ENCODE data around the gene RNPEPL1.

The RNPEPL1 gene

DNA sequence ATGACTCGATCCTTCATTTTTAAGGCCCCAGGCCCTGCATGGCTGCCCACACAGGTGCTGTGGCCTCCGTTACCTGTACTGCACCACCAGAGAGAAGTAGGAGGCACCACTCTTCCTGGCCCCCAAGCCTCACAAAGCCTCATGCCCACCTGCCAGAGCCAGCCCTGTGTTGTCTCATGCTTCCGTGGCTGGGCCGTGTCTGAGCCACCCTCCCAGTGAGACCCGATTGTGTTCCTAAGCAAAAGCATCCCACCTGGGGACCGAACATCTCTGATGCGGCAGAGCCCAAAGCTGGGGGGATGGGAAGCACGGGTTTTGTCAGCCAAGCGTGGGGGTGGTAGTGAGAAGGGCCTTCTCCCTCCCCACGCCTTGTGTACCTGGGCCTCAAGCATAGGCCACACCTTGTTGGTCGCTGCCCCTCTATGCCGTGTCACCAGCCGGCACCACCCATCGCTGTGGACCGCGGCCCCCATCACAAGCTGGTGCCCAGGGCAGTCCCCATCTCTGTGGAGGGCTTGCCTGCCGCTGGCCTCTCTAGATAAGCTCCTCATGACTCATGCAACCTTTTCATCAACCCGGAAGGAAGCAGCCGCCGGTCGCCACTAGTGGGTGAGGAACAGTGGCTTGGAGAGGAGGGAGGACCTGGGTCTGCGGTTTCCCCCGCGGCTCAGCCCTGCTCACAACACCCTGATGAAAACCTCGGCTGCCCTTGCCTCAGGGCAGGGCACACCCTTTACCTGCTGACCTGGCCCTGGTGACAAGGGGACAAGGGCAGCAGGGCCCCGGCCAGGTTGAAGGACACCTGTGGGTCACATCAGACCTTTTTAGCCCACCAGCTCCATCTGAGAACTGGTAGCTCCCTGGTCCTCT, 2.7 kb upstream of the RNPEPL1 start:
- DNase-seq (ENCODE audit: low read depth): peak; percentile 83

DNA sequence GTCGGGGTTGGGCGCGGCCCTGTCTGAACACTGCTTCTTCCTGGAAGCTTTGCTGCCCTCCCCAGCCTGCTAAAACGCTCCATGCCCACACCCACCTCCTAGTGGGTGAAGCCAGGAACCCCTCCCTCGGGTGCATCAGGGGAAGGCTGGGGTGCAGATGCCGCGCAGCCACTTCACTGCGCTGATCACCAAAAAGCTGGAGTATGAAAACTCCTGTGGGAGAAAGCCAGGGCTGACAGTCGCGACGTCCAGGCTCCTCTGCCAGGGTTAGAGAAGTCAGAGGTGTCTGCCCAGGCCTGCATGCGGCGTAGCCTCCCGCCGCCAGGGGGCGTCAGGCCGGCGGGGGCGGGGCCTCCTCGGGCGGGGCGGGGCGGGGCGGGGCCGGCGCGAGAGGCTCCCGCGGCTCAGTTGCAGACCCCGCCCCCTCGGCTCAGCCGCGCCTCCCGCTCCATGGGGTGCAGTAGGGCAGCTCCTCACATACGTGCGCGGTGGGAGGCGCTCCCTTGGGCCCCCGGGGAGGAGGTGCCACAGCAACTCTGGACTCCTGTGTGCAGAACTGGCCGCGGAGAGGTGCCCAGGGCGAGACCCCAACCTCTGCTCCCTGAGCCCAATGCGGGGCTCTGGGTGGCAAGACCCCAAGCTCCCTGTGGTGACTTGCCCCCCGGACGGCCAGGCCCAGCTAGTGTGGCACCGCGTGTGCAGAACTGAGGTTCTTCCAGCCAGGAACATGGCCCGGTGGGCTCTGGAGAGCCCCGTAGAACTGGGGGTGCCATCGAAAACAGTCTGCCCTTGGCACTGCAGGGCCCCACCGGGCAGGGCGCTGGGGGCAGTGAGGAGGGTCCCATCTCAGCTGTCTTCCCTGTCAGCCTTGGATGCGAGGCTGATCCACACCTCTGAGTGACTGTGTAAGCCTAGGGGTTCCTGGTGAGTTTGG, 1.8 kb upstream of the RNPEPL1 start:
- peak; percentile 97 for DNase-seq (ENCODE audit: low read depth)

DNA sequence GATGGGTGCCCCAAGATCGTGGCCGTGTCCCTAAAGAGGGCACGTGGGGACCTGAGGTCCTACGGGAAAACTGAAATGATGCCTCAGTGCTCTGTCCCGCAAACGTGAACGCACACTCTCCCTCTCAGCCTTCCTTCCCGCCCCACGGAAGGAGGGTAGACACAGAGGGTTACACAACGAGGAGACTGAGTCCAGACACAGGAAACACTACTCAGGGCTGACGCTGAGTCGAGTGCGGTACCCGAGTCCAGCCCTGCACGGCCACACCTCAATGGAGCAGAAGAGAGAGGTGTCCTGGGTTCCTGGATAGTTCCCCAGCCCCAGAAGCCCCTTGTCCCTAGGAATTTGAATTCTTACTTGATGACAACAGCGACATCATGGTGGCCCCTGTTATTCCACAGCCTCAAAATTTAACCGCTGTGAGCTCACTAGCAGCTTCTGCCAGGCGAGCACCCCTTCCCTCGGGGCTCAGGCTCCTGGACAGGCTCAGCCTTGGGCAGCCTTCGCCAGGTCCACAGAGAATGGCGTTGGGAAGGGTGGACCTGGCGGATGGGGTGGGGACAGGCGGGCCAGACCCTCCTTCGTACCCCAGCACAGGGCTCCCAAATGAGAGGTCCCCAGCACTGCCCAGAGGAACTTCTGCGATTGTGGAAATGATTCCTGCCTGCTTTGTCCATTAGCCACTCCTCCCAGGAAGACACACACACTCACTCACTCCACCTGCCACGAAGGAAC, 980 bp upstream of the RNPEPL1 start:
- no peak for DNase-seq (ENCODE audit: low read depth)

DNA sequence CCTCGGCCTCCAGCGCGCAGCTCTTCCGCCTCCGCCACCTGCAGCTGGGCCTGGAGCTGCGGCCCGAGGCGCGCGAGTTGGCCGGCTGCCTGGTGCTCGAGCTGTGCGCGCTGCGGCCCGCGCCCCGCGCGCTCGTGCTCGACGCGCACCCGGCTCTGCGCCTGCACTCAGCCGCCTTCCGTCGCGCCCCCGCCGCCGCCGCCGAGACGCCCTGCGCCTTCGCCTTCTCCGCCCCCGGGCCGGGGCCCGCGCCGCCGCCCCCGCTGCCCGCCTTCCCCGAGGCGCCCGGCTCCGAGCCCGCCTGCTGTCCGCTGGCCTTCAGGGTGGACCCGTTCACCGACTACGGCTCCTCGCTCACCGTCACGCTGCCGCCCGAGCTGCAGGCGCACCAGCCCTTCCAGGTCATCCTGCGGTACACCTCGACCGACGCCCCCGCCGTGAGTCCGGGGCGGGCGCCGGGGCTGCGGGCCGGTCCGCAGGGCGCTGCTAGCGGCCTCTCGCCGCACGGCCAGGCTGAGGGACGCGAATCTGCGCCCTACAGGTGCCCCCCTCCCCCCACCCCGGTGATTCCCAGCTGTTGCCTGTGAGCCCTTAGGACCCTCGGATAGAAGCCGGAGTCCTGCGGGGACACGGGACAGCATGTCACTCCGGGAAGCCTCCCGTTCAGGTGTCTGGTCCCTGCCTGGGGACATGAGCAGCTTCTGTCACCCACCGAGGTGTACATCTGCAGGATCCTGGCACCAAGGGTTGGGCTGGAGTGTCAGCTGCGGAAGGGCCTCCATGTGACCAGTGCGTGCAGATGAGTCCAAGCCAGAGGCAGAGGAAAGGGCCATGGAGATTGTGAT, 616 bp downstream of the RNPEPL1 start:
- peak; percentile 45 for DNase-seq (ENCODE audit: low read depth)

GRCh38 chr2:240569523-240569997, 1.3 kb downstream of the RNPEPL1 start:
- DNase-seq (ENCODE audit: low read depth): no peak

GRCh38 chr2:240569998-240570530, 1.8 kb downstream of the RNPEPL1 start:
- DNase-seq (ENCODE audit: low read depth): no peak

- DNase-seq (ENCODE audit: low read depth): no peak
Observed at GRCh38 chr2:240570531-240571313, 2.4 kb downstream of the RNPEPL1 start.

DNA sequence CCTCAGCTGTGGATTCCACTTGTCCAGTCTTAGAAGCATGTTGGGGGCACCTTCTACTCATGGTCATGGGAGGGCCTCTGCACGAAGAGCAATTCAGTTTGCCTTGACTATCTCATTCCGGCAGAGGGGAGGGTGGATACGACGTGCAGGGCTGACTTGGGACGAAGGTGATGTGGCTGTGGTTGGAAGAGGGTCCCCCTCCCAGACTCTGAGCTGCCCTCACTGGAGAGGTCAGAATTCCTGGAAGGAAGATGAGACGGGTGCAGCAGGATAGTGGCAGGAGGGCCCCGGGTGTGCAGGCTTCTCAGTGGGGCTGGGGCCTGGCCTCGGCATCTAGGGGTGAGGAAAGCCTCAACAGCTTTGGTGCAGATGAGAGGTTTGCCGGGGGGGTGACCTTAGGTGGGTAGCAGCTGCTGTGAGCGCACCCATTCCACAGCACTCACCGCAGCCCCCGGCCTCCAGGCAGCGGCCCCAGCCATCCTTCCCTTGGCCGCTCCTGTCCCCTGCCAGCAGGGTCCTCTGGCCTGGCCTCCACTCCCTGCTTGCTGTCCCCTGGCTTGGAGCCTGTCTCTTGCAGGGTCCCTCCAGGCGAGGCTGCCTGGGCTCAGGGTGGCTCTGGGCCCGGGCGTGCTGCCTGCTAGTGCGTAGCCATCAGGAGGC, 3.2 kb downstream of the RNPEPL1 start:
- no peak for DNase-seq (ENCODE audit: low read depth)

DNA sequence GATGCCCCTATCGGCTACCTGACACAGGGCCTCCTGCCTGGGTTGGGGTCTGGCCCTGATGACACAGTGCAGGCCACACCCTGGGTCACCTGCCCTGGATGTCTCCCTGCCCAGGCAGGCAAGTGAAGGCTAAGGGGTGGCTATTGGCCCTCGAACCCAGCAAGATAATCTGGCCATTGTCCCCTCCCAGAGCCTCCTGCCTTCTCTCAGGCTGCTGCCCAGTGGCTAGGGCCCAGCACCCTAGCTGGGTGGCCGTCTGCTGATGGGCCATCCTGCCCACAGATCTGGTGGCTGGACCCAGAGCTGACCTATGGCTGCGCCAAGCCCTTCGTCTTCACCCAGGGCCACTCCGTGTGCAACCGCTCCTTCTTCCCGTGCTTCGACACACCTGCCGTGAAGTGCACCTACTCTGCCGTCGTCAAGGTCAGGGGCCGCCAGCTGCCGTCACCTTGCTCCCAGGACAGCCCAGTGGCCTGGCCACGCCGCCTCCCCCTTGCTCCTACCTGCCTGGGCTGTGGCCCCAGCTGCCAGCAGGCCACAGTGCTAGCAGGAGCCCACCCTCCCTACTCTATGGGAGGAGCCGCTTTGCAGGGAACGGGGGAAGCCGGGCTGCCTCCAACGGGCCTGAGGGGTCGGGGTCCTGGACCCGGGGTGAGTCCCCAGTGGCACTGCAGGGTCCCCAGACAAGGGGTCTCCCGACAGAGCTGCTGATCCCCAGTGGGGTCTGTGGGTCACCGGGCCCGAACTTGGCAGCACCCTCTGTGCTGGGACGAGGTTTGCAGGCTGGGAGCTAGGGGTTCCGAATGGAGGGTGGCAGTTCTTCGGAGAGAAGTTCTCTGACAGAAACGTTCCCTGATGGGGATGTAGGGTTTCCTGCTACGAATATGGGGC, 4.1 kb downstream of the RNPEPL1 start:
- no peak for DNase-seq (ENCODE audit: low read depth)

DNA sequence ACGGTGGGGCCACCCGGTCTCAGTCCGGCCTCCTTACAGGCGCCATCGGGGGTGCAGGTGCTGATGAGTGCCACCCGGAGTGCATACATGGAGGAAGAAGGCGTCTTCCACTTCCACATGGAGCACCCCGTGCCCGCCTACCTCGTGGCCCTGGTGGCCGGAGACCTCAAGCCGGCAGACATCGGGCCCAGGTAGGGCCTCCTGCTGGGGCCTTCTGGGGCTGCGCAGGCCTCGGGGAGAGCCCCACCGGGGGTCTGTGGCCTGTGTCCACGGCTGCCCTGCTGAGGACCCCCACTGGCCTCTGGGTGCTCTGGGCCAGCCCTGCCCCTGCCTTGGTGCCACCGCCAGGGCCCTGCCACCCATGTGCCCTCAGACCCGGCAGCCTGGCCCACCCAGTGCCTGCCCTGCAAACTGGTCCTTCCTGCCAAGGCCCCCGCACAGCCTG, 4.8 kb downstream of the RNPEPL1 start:
- DNase-seq (ENCODE audit: low read depth): no peak

DNA sequence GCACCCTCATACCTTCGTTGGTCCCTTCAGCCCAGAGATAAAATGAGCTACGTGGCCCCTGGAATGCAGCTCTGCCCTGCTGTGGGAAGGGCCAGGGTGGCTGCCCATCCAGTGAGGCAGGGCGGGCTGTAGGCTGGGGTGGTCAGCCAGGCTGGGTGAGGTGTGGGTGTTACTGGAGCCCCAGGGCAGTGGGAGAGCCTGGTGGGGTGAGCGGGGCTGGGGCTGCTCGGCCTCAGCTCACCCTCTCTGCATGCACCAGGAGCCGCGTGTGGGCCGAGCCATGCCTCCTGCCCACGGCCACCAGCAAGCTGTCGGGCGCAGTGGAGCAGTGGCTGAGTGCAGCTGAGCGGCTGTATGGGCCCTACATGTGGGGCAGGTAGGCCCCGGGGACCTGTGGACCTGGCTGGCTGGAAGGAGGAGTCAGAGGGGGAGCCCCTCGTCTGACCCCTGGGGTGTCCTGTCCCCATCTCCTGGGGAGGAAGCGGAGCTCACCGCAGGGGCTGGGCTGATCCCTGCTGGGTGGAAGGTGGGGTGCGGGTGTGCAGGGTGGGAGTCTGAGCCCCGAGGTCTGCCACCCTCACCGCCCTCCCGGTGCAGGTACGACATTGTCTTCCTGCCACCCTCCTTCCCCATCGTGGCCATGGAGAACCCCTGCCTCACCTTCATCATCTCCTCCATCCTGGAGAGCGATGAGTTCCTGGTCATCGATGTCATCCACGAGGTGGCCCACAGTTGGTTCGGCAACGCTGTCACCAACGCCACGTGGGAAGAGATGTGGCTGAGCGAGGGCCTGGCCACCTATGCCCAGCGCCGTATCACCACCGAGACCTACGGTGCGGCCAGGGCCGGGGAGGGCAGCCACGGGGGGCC, 5.5 kb downstream of the RNPEPL1 start:
- no peak for DNase-seq (ENCODE audit: low read depth)

DNA sequence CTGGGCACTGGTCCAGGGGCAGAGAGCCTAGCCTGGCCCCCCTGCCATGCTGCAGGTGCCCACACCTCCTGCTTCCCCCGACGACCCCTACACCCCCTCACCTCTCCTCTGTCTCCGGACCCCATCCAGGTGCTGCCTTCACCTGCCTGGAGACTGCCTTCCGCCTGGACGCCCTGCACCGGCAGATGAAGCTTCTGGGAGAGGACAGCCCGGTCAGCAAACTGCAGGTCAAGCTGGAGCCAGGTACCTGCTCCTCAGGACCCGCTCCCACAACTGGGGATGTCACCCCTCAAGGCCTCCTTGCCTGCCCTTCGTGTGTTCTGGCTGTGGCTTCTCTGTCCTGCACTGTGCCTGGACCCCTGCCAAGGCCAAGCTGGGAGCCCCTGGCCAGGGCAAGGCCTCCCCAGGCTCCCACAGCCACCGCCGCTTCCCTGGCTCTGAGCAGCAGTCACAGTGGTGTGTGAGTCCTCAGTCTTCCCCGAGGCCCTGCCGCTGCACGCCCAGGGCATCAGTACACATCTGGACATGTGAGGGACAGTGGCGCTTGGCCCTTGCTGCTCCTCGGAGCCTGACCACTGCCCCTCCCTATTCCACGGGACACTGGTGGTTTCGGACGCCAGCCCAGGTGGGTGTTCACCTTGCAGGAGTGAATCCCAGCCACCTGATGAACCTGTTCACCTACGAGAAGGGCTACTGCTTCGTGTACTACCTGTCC, 6.3 kb downstream of the RNPEPL1 start:
- no peak for DNase-seq (ENCODE audit: low read depth)

- DNase-seq (ENCODE audit: low read depth): no peak
Observed at GRCh38 chr2:240575101-240575965, 7.0 kb downstream of the RNPEPL1 start.

GRCh38 chr2:240576036-240576435, 7.8 kb downstream of the RNPEPL1 start:
- no peak for DNase-seq (ENCODE audit: low read depth)

DNA sequence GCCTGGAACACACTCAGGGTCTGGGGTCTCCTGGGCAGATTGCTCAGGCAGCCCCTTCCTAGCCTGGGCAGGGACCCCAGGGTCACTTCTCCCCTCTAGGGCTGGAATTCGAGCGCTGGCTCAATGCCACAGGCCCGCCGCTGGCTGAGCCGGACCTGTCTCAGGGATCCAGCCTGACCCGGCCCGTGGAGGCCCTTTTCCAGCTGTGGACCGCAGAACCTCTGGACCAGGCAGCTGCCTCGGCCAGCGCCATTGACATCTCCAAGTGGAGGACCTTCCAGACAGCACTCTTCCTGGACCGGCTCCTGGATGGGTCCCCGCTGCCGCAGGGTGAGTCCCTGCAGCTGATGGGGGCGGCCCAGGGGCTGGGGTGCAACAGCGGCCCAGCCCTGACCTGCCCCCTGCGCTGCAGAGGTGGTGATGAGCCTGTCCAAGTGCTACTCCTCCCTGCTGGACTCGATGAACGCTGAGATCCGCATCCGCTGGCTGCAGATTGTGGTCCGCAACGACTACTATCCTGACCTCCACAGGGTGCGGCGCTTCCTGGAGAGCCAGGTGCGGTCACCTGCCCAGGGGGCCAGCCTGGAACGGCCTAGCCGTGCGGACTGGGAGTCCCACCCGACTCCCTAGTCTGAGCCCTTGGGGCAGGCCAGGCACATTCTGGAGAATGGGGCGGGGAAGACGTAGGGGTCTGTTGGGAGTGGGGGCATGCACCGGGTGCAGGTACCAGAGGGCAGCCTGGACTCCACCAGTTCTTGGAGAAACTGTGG, 8.3 kb downstream of the RNPEPL1 start:
- DNase-seq (ENCODE audit: low read depth): no peak
